Kidney epithelial cell (primary cell): Measurements from ENCODE around the gene IL36RN. TPM values are rescaled to one million over a fixed set of nuclear protein-coding genes. Genes with fewer than 3 reads are reported as not detected.

Experiments
- DNase-seq: peaks from one replicate; pipeline ENCODE4 v3.0.0-alpha.2; 2010; ENCODE audit warnings: low read depth
- H3K27me3 ChIP-seq: 2 replicates; pipeline ENCODE4 v1.6.0; 2011; ENCODE audit warnings: low read length; ENCODE audit not compliant: control insufficient read depth, insufficient read depth
- H3K36me3 ChIP-seq: 2 replicates; pipeline ENCODE4 v1.5.1; 2011; ENCODE audit warnings: low read length; ENCODE audit not compliant: control insufficient read depth, insufficient read depth
- H3K4me3 ChIP-seq: 2 replicates; pipeline ENCODE4 v1.5.1; 2011; ENCODE audit warnings: low read depth, mild to moderate bottlenecking, control low read depth, low read length
- total RNA-seq: library from RNA; depleted of rRNA; stranded (reverse); fragments of >200 nt; gene quantifications from 2 replicates; pipeline ENCODE4 v1.2.3, GENCODE V29; 2015
- TF ChIP-seq, protein P1 (sequence below): IDR thresholded peaks from 2 replicates; pipeline ENCODE4 v1.5.1; 2011; ENCODE audit warnings: mild to moderate bottlenecking, moderate library complexity, low read length, control low read depth, inconsistent platforms; ENCODE audit not compliant: insufficient read depth, poor library complexity, severe bottlenecking

IL36RN gene
- total RNA-seq, 1 donor from 2014 or later: 0.04 TPM

GRCh38 chr2:113075030-113075429 is 16.0 kb downstream of the IL36RN start:
- no peak for DNase-seq
- no peak overlapping the region for H3K4me3 ChIP-seq
- no peaks in the 10 kb centered on the region for H3K36me3 ChIP-seq
- H3K27me3 ChIP-seq: no peaks in the 10 kb centered on the region
- TF ChIP-seq, protein P1, sequence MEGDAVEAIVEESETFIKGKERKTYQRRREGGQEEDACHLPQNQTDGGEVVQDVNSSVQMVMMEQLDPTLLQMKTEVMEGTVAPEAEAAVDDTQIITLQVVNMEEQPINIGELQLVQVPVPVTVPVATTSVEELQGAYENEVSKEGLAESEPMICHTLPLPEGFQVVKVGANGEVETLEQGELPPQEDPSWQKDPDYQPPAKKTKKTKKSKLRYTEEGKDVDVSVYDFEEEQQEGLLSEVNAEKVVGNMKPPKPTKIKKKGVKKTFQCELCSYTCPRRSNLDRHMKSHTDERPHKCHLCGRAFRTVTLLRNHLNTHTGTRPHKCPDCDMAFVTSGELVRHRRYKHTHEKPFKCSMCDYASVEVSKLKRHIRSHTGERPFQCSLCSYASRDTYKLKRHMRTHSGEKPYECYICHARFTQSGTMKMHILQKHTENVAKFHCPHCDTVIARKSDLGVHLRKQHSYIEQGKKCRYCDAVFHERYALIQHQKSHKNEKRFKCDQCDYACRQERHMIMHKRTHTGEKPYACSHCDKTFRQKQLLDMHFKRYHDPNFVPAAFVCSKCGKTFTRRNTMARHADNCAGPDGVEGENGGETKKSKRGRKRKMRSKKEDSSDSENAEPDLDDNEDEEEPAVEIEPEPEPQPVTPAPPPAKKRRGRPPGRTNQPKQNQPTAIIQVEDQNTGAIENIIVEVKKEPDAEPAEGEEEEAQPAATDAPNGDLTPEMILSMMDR: no peak

GRCh38 chr2:113075600-113075999 is 16.6 kb downstream of the IL36RN start:
- H3K27me3 ChIP-seq: no peaks in the 10 kb centered on the region
- TF ChIP-seq, protein P1: no peak

GRCh38 chr2:113076954-113077669 is 18.1 kb downstream of the IL36RN start:
- DNase-seq: no peak
- Histone ChIP-seq H3K27me3 (no peaks in the 10 kb centered on the region), H3K36me3 (no peaks in the 10 kb centered on the region), H3K4me3 (no peak overlapping the region)
- TF ChIP-seq, protein P1: no peak

More at GRCh38 chr2:113075600-113075999, 16.6 kb downstream of the IL36RN start:
- no peak for DNase-seq
- H3K36me3 ChIP-seq: no peaks in the 10 kb centered on the region
- no peak overlapping the region for H3K4me3 ChIP-seq

DNA sequence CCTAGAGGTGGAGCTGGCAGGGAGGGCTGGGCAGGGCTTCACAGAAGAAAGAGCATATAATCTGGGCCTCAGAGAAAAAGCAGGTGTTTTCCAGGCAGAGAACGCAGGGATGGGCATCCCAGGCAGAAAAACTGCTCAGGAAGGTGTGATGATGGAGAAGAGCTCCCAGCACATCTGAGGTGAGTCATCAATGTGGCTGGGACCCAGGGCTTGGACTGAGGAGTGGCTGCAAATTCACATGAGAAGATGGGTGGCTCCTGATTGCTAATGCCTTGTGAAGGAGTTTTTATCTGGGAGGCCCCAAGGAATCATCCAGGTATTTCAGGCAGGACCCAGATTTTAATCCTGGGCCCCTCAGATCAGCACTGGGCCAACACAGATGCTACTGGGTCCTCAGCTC is 18.9 kb downstream of the IL36RN start:
- peak; percentile 23 for DNase-seq
- no peaks in the 10 kb centered on the region for H3K36me3 ChIP-seq
- H3K27me3 ChIP-seq: no peaks in the 10 kb centered on the region
- H3K4me3 ChIP-seq: no peak overlapping the region
- TF ChIP-seq, protein P1: no peak

GRCh38 chr2:113078350-113078839 is 19.4 kb downstream of the IL36RN start:
- peak; percentile 67 for DNase-seq

More at GRCh38 chr2:113078350-113078839, 19.4 kb downstream of the IL36RN start:
- no peaks in the 10 kb centered on the region for H3K27me3 ChIP-seq
- no peaks in the 10 kb centered on the region for H3K36me3 ChIP-seq
- TF ChIP-seq, protein P1: no peak
- no peak overlapping the region for H3K4me3 ChIP-seq
